AG04449 (cell line): Measurements from ENCODE around the gene NRM.
"Not testable (repeated sequence)": the region's sequence is repeated elsewhere in the genome, so short reads cannot be mapped to it uniquely, and the experiment has no call there.

Experiments used
- CTCF ChIA-PET: fragments of 350-600 bp; formaldehyde crosslinking; extraction: SDS; loops from one replicate; lab custom pipeline; 2021; ENCODE audit warnings: antibody characterized with exemption; lab: Yijun Ruan, JAX
- POLR2A ChIA-PET: fragments of 400-600, 350-600 bp; formaldehyde crosslinking; extraction: SDS; loops from one replicate; lab custom pipeline; 2020; ENCODE audit warnings: antibody characterized with exemption, inconsistent platforms; lab: Yijun Ruan, JAX
- DNase-seq: peaks from one replicate; pipeline ENCODE4 v3.0.0-alpha.2; 2010; ENCODE audit warnings: low read depth, low spot score
- H3K4me3 ChIP-seq: 2 replicates; pipeline ENCODE4 v1.5.1; 2011; ENCODE audit warnings: low read depth, mild to moderate bottlenecking, control low read depth, low read length
- CTCF ChIP-seq: IDR thresholded peaks from one replicate; pipeline ENCODE4 v1.5.1; 2011; ENCODE audit warnings: mild to moderate bottlenecking, moderate library complexity, low read length, control low read depth, inconsistent platforms; ENCODE audit not compliant: insufficient read depth; ENCODE audit errors: missing control alignments

The NRM gene

GRCh38 chr6:30670760-30671527 is 19.8 kb downstream of the NRM start:
- POLR2A ChIA-PET: interaction anchor here (1.1 to 1.8 kb wide), 2 partner anchors 10 to 23 kb away, joined by 3 to 6 read pairs; no protein-coding TSS in a partner anchor
- CTCF ChIA-PET: interaction anchor here (1.0 to 17.5 kb wide), 8 partner anchors 10 to 189 kb away, joined by 3 to 504 read pairs (median 14); partner anchors contain the start of genes MDC1 and TUBB
- DNase-seq: no peak
- H3K4me3 ChIP-seq: no peak overlapping the region
- no peak for TF ChIP-seq CTCF

- CTCF ChIA-PET: interaction anchor here (3.8 kb wide), 1 partner anchor 12 kb away, joined by 19 read pairs; no protein-coding TSS in a partner anchor
- DNase-seq, H3K4me3 ChIP-seq, POLR2A ChIA-PET: not testable (repeated sequence)
Measured at GRCh38 chr6:30666300-30666699, 24.5 kb downstream of the NRM start.

- ChIA-PET CTCF (interaction anchor here (0.7 to 3.8 kb wide), 8 partner anchors 13 to 122 kb away, joined by 3 to 19 read pairs (median 3); no protein-coding TSS in a partner anchor), POLR2A (no interaction called here)
- H3K4me3 ChIP-seq: no peak overlapping the region
- no peak for TF ChIP-seq CTCF
- DNase-seq: no peak
Measured at GRCh38 chr6:30664994-30665767, 25.6 kb downstream of the NRM start.

GRCh38 chr6:30657922-30658321 is 32.9 kb downstream of the NRM start:
- CTCF ChIA-PET: interaction anchor here (1.4 to 5.0 kb wide), 2 partner anchors 14 to 220 kb away, joined by 4 to 23 read pairs; partner anchors contain the start of gene DHX16
- H3K4me3 ChIP-seq, POLR2A ChIA-PET, DNase-seq: not testable (repeated sequence)

- no peak for TF ChIP-seq CTCF
- H3K4me3 ChIP-seq: no peak overlapping the region
- POLR2A ChIA-PET: no interaction called here
- CTCF ChIA-PET: interaction anchor here (1.4 to 5.0 kb wide), 2 partner anchors 14 to 220 kb away, joined by 4 to 23 read pairs; partner anchors contain the start of gene DHX16
- DNase-seq: no peak
Measured at GRCh38 chr6:30657454-30657853, 33.3 kb downstream of the NRM start.

- ChIA-PET POLR2A (no interaction called here), CTCF (interaction anchor here (0.8 to 5.0 kb wide), 4 partner anchors 9 to 17 kb away, joined by 3 to 23 read pairs (median 3); partner anchors contain the start of genes C6orf136 and DHX16)
- DNase-seq: no peak
Measured at GRCh38 chr6:30656513-30656912, 34.3 kb downstream of the NRM start.

More at GRCh38 chr6:30656513-30656912, 34.3 kb downstream of the NRM start:
- TF ChIP-seq CTCF: no peak
- no peak overlapping the region for H3K4me3 ChIP-seq
